Lower leg skin (tissue), 3 donors: Measurements from ENCODE around the gene POLR1D.

Experiments used
- POLR2A ChIP-seq, 2 donors: fragments of 450-650 bp; IDR thresholded peaks; one replicate each; pipeline ENCODE4 v1.6.1; 2016 to 2017; ENCODE audit warnings: antibody characterized with exemption in 2 of 2, mild to moderate bottlenecking in 1 of 2, moderate library complexity in 1 of 2
- TF ChIP-seq, protein P1 (sequence below), 3 donors: fragments of 450-650 bp; IDR thresholded peaks; one replicate each; pipeline ENCODE4 v1.5.1; 2016; ENCODE audit warnings: antibody characterized with exemption in 3 of 3, mild to moderate bottlenecking in 3 of 3, moderate library complexity in 2 of 3

DNA sequence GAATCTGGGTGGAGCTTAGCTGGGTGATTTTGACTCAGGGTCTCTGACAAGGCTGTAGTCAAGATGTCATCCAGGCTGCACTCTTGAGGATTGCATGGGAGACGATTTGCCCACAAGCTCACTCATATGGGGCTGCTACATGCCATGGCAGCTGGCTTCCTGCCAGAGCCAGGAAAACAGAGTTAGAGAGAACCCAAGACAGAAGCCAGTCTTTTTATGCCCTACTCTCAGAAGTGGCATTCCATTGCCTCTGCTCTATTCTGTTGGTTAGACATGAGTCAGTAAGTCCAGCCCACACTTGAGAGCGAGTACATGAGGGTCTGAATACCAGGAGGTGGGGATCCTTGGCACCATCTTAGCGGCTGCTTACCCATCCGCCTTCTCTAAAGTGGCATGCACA lies 9.5 kb downstream of the POLR1D start:
- TF ChIP-seq POLR2A (IDR thresholded peaks at IDR 0.05) = no peak
- TF ChIP-seq, protein P1, sequence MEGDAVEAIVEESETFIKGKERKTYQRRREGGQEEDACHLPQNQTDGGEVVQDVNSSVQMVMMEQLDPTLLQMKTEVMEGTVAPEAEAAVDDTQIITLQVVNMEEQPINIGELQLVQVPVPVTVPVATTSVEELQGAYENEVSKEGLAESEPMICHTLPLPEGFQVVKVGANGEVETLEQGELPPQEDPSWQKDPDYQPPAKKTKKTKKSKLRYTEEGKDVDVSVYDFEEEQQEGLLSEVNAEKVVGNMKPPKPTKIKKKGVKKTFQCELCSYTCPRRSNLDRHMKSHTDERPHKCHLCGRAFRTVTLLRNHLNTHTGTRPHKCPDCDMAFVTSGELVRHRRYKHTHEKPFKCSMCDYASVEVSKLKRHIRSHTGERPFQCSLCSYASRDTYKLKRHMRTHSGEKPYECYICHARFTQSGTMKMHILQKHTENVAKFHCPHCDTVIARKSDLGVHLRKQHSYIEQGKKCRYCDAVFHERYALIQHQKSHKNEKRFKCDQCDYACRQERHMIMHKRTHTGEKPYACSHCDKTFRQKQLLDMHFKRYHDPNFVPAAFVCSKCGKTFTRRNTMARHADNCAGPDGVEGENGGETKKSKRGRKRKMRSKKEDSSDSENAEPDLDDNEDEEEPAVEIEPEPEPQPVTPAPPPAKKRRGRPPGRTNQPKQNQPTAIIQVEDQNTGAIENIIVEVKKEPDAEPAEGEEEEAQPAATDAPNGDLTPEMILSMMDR (IDR thresholded peaks at IDR 0.05) = no peak
